Keratinocyte (primary cell): Measurements from ENCODE around the gene KRT78.

Experiments used
- CTCF ChIP-seq, 3 experiments: IDR thresholded peaks in 1 of 3; conservative IDR thresholded peaks in 1 of 3; optimal IDR thresholded peaks in 1 of 3; 2 replicates in 2 of 3; 3 replicates in 1 of 3; pipeline versions ENCODE3 to v1.5.1; 2011; ENCODE audit warnings: low read length in 3 of 3, mild to moderate bottlenecking in 3 of 3, moderate library complexity in 2 of 3, control low read depth in 1 of 3, inconsistent platforms in 1 of 3; ENCODE audit not compliant: insufficient read depth in 2 of 3; ENCODE audit errors: extremely low read depth in 1 of 3
- EZH2 ChIP-seq: IDR thresholded peaks from one replicate; pipeline ENCODE4 v1.6.1; 2012; ENCODE audit warnings: inconsistent platforms, mild to moderate bottlenecking, low read length, moderate library complexity

GRCh38 chr12:52836491-52837412 is 12.0 kb downstream of the KRT78 start:
- TF ChIP-seq CTCF (optimal IDR thresholded peaks at IDR 0.05 in 1 of 3, IDR thresholded peaks at IDR 0.05 in 1 of 3, conservative IDR thresholded peaks at IDR 0.05 in 1 of 3; ENCODE audit: extremely low read depth in 1 of 3, insufficient read depth in 2 of 3, low read length in 3 of 3) = no peak
- no peak for TF ChIP-seq EZH2
